ENCODE results near the gene PPP2R2D.

DNA sequence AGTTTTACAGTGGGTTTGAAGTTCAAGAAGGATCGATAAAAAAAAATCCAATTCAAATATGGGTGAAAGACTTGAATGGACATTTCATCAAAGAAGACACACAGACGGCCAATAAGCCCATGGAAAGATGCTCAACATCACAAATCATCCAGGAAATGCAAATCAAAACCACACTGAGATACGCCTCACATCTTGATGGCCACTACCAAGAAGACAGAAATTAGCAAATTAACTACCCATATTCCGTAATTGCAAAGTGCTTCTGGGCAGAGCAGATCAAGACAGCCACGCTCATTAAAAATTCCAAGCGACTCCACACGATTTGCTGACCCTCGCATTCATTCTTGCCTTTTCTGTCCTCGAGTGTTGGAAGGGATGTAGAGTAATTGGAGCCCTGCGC lies 34.1 kb upstream of the PPP2R2D start:
- no peak for TF ChIP-seq ARNTL (CRISPR knock-in tag; IDR thresholded peaks at IDR 0.05; ENCODE audit: borderline replicate concordance, low read depth)
- TF ChIP-seq, protein P1, sequence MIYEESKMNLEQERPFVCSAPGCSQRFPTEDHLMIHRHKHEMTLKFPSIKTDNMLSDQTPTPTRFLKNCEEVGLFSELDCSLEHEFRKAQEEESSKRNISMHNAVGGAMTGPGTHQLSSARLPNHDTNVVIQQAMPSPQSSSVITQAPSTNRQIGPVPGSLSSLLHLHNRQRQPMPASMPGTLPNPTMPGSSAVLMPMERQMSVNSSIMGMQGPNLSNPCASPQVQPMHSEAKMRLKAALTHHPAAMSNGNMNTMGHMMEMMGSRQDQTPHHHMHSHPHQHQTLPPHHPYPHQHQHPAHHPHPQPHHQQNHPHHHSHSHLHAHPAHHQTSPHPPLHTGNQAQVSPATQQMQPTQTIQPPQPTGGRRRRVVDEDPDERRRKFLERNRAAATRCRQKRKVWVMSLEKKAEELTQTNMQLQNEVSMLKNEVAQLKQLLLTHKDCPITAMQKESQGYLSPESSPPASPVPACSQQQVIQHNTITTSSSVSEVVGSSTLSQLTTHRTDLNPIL (CRISPR knock-in tag; IDR thresholded peaks at IDR 0.05; ENCODE audit: low read depth), result no peak
- TF ChIP-seq SNAI2 (CRISPR knock-in tag; IDR thresholded peaks at IDR 0.05), result no peak
- no peak for TF ChIP-seq ZFP3 (CRISPR knock-in tag; IDR thresholded peaks at IDR 0.05)
- TF ChIP-seq, protein P2, sequence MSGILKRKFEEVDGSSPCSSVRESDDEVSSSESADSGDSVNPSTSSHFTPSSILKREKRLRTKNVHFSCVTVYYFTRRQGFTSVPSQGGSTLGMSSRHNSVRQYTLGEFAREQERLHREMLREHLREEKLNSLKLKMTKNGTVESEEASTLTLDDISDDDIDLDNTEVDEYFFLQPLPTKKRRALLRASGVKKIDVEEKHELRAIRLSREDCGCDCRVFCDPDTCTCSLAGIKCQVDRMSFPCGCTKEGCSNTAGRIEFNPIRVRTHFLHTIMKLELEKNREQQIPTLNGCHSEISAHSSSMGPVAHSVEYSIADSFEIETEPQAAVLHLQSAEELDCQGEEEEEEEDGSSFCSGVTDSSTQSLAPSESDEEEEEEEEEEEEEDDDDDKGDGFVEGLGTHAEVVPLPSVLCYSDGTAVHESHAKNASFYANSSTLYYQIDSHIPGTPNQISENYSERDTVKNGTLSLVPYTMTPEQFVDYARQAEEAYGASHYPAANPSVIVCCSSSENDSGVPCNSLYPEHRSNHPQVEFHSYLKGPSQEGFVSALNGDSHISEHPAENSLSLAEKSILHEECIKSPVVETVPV (CRISPR knock-in tag; IDR thresholded peaks at IDR 0.05), result no peak
- no peak for TF ChIP-seq ZNF8 (CRISPR knock-in tag; IDR thresholded peaks at IDR 0.05)
- TF ChIP-seq, protein P3, sequence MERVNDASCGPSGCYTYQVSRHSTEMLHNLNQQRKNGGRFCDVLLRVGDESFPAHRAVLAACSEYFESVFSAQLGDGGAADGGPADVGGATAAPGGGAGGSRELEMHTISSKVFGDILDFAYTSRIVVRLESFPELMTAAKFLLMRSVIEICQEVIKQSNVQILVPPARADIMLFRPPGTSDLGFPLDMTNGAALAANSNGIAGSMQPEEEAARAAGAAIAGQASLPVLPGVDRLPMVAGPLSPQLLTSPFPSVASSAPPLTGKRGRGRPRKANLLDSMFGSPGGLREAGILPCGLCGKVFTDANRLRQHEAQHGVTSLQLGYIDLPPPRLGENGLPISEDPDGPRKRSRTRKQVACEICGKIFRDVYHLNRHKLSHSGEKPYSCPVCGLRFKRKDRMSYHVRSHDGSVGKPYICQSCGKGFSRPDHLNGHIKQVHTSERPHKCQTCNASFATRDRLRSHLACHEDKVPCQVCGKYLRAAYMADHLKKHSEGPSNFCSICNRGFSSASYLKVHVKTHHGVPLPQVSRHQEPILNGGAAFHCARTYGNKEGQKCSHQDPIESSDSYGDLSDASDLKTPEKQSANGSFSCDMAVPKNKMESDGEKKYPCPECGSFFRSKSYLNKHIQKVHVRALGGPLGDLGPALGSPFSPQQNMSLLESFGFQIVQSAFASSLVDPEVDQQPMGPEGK (CRISPR knock-in tag; IDR thresholded peaks at IDR 0.05; ENCODE audit: borderline replicate concordance), result no peak
- TF ChIP-seq PPARA (CRISPR knock-in tag; IDR thresholded peaks at IDR 0.05; ENCODE audit: borderline replicate concordance), result no peak
- no peak for TF ChIP-seq ZC3H10 (CRISPR knock-in tag; IDR thresholded peaks at IDR 0.05)

Measured in SK-N-SH treated with all-trans-retinoic acid at 6 μM for 48 hours (cell line).